A673 (cell line): Measurements from ENCODE around the gene PRIMA1. TPM values are rescaled to one million over a fixed set of nuclear protein-coding genes. Genes with fewer than 3 reads are reported as not detected.

Source experiments
- BruUV-seq: library from RNA; stranded (reverse); fragments of 400-500 nt; replicated peaks from 2 replicates; lab custom pipeline; 2021; lab: Mats Ljungman, UMichigan
- CTCF ChIA-PET: fragments of 300-600 bp; sonication (Branson Sonifier 250); formaldehyde crosslinking; loops from one replicate; lab custom pipeline; 2022; ENCODE audit warnings: antibody characterized with exemption; lab: Charles Lee
- POLR2A ChIA-PET: fragments of 300-600 bp; sonication (Branson Sonifier 250); formaldehyde crosslinking; loops from one replicate; lab custom pipeline; 2022; ENCODE audit warnings: antibody characterized with exemption; ENCODE audit not compliant: low non-redundant PET; lab: Charles Lee
- DNase-seq: peaks from one replicate; pipeline ENCODE4 v3.0.0-alpha.2; 2015; ENCODE audit warnings: low spot score
- H3K27ac ChIP-seq: fragments of 200-600 bp; sonication (generic); 2 replicates; pipeline ENCODE4 v1.5.1; 2016; ENCODE audit warnings: mixed run types, low read depth, mild to moderate bottlenecking, mixed read lengths, antibody characterized with exemption, low read length; ENCODE audit not compliant: poor library complexity, severe bottlenecking
- H3K27me3 ChIP-seq: fragments of 200-600 bp; sonication (generic); replicated peaks from 2 replicates; pipeline ENCODE4 v1.6.1; 2017; ENCODE audit warnings: mixed run types, low read depth, mild to moderate bottlenecking, mixed read lengths, antibody characterized with exemption, low read length; ENCODE audit not compliant: insufficient read depth, poor library complexity
- H3K36me3 ChIP-seq: fragments of 200-600 bp; sonication (generic); 2 replicates; pipeline ENCODE4 v1.6.1; 2016; ENCODE audit warnings: mixed run types, mild to moderate bottlenecking, mixed read lengths, antibody characterized with exemption, low read length; ENCODE audit not compliant: insufficient read depth, poor library complexity, severe bottlenecking
- H3K4me1 ChIP-seq: fragments of 200-600 bp; sonication (generic); 2 replicates; pipeline ENCODE4 v1.6.1; 2017; ENCODE audit warnings: mixed run types, mild to moderate bottlenecking, mixed read lengths, antibody characterized with exemption, low read length; ENCODE audit not compliant: insufficient read depth, poor library complexity, severe bottlenecking
- H3K4me3 ChIP-seq: fragments of 200-600 bp; sonication (generic); 2 replicates; pipeline ENCODE4 v1.5.1; 2016; ENCODE audit warnings: low read depth, mixed run types, mild to moderate bottlenecking, mixed read lengths, low read length; ENCODE audit not compliant: poor library complexity, severe bottlenecking
- H3K9me3 ChIP-seq: fragments of 200-600 bp; sonication (generic); 2 replicates; pipeline ENCODE4 v1.6.1; 2016; ENCODE audit warnings: mixed run types, low read depth, mild to moderate bottlenecking, mixed read lengths, antibody characterized with exemption, low read length; ENCODE audit not compliant: poor library complexity, severe bottlenecking
- CTCF ChIP-seq: fragments of 300-800, 200-600 bp; sonication (generic); conservative IDR thresholded peaks from 2 replicates; pipeline ENCODE4 v1.5.1; 2017; ENCODE audit warnings: low read depth, mild to moderate bottlenecking, antibody characterized with exemption, low read length, moderate library complexity, mixed read lengths
- EZH2 ChIP-seq: fragments of 200-600 bp; sonication (generic); IDR thresholded peaks from 2 replicates; pipeline ENCODE4 v1.6.1; 2017; ENCODE audit warnings: borderline replicate concordance, low read depth, mild to moderate bottlenecking, mixed read lengths, antibody characterized with exemption, low read length; ENCODE audit not compliant: poor library complexity, severe bottlenecking
- intact Hi-C: fragments of 100-400 bp; cut with micrococcal nuclease; formaldehyde crosslinking; loops from one replicate; pipeline ENCODE4 v1.10.0; 2022; ENCODE audit not compliant: unreplicated experiment
- total RNA-seq: library from RNA; stranded (reverse); gene quantifications from 2 replicates; pipeline ENCODE4 v1.2.3, GENCODE V29; 2021

PRIMA1 gene
- total RNA-seq, 1 experiment from 2014 or later = 0.09 TPM

DNA sequence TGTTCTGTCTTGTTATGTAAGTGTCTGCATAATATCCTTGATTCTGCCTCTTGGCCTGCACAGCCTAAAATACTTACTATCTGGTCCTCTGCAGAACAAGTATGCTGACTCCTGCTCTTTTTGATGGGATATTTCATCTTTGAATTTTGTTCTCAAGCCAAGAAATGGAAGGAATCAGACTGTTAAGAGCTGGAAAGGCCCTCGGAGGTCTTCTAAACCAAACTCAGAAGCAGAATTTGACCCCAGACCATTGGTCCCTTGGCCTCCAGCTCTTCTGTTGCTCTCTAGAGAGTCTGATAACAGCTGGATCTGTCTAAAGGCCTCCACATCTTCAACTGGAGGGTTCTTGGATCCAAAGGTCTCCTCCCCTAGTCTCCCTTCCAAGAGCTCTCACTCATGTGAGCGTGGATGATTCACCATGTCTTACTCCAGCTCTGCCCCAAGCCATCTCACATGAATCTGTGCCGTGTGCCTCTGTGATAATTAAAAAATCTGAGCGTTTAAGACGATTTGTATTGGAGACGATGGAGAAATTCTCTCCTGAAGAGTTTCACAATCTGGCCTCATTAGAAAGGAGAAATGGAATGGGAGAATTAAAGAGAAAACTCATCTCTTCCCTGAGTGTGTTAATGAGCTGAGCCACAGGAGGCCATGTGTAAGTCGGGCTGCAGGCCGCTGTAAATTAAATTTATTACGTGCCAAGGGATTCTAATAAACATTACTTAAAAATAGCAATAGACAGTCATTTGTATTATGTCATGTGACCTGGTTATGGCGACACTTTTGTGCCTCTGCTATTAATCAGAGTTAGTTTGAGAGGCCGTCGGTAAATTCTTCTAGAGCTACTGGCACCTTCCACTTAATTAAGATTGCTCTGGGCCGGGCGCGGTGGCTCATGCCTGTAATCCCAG lies 15.4 kb upstream of the PRIMA1 start:
- H3K36me3 ChIP-seq = no peaks in the 10 kb centered on the region
- H3K9me3 ChIP-seq = no peaks in the 10 kb centered on the region
- no peak overlapping the region for H3K4me3 ChIP-seq
- POLR2A ChIA-PET = no interaction called here
- DNase-seq = no peak
- intact Hi-C loops = no loop called here
- no peak overlapping the region for H3K27ac ChIP-seq
- CTCF ChIA-PET = no interaction called here
- TF ChIP-seq CTCF (no peak), EZH2 (no peak)
- peaks cover 6% of the 10 kb centered on the region for H3K4me1 ChIP-seq
- BruUV-seq = no TSS peak
- peaks cover 5% of the 10 kb centered on the region for H3K27me3 ChIP-seq

GRCh38 chr14:93799989-93800921 lies 12.0 kb upstream of the PRIMA1 start:
- ChIA-PET POLR2A (no interaction called here), CTCF (no interaction called here)
- H3K27me3 ChIP-seq = peaks cover 12% of the 10 kb centered on the region
- DNase-seq = no peak
- H3K4me1 ChIP-seq = peaks cover 6% of the 10 kb centered on the region
- H3K9me3 ChIP-seq = no peaks in the 10 kb centered on the region
- no TSS peak for BruUV-seq
- H3K36me3 ChIP-seq = no peaks in the 10 kb centered on the region
- intact Hi-C loops = no loop called here
- H3K4me3 ChIP-seq = no peak overlapping the region
- no peak overlapping the region for H3K27ac ChIP-seq
- no peak for TF ChIP-seq EZH2
- no peak for TF ChIP-seq CTCF

DNA sequence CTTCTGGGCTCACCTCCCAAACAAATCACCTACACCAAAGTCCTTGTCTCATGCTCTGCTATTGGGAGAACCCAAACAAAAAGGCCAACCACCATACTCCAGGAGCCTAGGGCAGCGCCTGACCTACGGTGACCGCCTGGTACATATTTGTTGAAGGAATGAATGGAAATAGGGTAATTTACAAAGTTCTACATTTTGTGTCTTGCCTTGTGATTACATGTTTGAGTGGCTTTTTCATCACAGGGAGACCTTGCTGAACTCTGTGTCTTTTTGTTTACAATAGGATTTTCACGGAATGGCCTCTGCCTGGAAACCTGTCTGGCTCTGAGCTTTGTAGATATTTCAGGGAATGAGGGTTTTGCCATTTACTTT lies 11.3 kb upstream of the PRIMA1 start:
- no TSS peak for BruUV-seq
- ChIA-PET POLR2A (no interaction called here), CTCF (no interaction called here)

More for the DNA sequence above, 11.3 kb upstream of the PRIMA1 start:
- no peak overlapping the region for H3K4me3 ChIP-seq
- no peaks in the 10 kb centered on the region for H3K36me3 ChIP-seq
- TF ChIP-seq CTCF (no peak), EZH2 (no peak)
- H3K27ac ChIP-seq = no peak overlapping the region
- peaks cover 6% of the 10 kb centered on the region for H3K4me1 ChIP-seq
- peaks cover 12% of the 10 kb centered on the region for H3K27me3 ChIP-seq
- no peak for DNase-seq
- intact Hi-C loops = no loop called here
- H3K9me3 ChIP-seq = no peaks in the 10 kb centered on the region
